ENCODE data around the gene KRTAP5-1.

KRTAP5-1 gene

DNA sequence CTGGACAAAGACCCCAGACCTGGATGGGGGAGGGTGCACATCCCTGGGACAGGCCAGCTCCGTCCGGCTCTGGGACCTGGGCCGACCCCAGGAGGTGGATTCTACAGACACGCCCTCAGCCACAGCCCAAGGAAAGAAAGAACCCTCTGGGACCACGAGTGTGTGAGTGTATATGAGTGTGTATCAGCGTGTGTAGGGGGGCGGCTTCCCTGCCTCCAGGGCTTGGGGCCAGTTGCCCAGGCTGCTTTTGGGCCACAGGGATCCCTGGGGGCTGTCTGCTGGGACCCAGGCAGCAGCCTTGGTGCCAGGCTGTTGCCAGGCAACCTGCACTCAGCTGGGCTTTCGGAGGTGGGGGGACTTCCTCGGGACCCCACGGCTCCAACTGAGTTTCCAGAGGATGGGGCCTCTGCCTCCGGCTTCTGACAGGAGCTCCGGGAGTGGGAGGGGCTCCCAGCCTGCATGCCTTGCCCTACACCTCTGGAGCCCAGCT lies 21.9 kb downstream of the KRTAP5-1 start:
- in situ Hi-C loops (cut with MboI; ENCODE audit: low sequenced_read_pairs, unreplicated experiment): no loop called here
- no peak for DNase-seq (ENCODE audit: low spot score)
- TF ChIP-seq, protein P1, sequence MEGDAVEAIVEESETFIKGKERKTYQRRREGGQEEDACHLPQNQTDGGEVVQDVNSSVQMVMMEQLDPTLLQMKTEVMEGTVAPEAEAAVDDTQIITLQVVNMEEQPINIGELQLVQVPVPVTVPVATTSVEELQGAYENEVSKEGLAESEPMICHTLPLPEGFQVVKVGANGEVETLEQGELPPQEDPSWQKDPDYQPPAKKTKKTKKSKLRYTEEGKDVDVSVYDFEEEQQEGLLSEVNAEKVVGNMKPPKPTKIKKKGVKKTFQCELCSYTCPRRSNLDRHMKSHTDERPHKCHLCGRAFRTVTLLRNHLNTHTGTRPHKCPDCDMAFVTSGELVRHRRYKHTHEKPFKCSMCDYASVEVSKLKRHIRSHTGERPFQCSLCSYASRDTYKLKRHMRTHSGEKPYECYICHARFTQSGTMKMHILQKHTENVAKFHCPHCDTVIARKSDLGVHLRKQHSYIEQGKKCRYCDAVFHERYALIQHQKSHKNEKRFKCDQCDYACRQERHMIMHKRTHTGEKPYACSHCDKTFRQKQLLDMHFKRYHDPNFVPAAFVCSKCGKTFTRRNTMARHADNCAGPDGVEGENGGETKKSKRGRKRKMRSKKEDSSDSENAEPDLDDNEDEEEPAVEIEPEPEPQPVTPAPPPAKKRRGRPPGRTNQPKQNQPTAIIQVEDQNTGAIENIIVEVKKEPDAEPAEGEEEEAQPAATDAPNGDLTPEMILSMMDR (IDR thresholded peaks at IDR 0.05; ENCODE audit: borderline replicate concordance, control extremely low read depth, extremely low read depth, insufficient read depth, missing control alignments): no peak

DNA sequence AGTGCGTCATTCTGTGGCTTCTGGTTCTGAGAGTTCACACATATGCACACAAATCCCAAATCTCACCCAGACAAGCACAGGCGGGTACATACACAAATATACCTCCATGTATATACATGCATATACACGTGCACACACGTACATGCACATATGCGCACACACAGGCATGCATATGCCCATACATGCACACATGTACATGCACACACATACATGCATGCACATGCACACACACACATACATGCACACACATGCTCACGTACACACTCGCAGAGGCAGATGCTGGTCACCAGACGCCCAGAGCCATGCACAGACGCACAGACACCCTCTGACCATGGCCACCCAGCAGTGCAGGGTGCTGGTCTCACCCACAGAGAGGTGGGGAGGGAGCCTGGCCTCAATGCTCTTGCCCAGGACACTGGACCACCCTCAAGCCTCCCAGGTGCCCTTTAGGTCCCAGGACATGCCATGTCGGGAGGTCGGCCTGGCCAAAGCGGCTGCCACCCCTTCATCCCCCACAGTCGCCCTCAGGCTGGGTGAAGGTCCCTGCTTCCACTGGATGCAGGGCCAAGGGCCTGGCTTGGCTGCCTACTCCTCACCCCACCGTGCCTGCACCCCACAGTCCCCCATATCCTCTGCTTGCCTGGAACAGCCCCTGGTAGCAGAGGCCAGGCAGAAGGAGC lies 22.5 kb downstream of the KRTAP5-1 start:
- no peak for DNase-seq (ENCODE audit: low spot score)
- in situ Hi-C loops (cut with MboI; ENCODE audit: low sequenced_read_pairs, unreplicated experiment): no loop called here
- TF ChIP-seq, protein P1 (IDR thresholded peaks at IDR 0.05; ENCODE audit: borderline replicate concordance, control extremely low read depth, extremely low read depth, insufficient read depth, missing control alignments): no peak

DNA sequence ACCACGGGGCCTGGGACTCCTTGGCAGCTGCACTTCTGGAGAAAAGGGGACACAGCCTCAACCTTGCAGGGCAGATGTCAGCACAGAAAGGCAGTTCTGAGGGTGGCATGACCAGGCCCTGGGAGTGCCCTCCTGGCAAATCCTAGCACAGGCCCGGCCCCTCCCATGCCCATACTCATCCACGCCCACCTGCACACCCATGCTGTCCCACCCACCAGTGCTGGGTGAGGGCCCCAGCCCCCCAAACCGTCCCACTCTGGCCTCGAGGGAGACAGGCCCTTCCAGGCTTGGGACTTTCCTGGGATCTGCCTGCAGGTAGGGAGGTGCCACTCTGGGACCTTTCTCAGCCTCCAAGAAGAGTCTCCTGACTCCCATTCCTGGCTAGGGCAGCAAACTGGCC lies 23.1 kb downstream of the KRTAP5-1 start:
- TF ChIP-seq, protein P1 (IDR thresholded peaks at IDR 0.05; ENCODE audit: borderline replicate concordance, control extremely low read depth, extremely low read depth, insufficient read depth, missing control alignments): no peak
- in situ Hi-C loops (cut with MboI; ENCODE audit: low sequenced_read_pairs, unreplicated experiment): no loop called here

DNA sequence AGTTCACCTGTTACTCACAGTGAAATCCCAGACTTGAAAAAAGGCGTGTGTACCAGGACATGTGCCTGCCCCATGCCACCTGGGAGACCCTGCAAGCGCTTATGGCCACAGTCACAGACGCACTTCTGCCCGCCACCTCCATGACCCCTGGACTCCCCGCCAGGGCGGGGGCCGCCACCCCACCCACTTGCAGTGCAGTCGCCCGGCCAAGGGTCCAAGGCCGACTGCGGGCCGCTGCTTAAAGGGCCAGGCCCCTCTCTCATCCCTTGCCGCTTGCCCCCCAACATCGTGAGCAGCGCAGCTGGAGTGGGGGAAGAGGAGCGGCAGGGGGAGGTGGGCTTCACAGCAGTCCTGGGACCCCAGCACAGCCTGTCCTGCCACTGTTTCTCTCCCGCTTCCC lies 23.8 kb downstream of the KRTAP5-1 start:
- TF ChIP-seq, protein P1 (IDR thresholded peaks at IDR 0.05; ENCODE audit: borderline replicate concordance, control extremely low read depth, extremely low read depth, insufficient read depth, missing control alignments): no peak
- in situ Hi-C loops (cut with MboI; ENCODE audit: low sequenced_read_pairs, unreplicated experiment): no loop called here
- no peak for DNase-seq (ENCODE audit: low spot score)

More for the DNA sequence above, 23.1 kb downstream of the KRTAP5-1 start:
- DNase-seq (ENCODE audit: low spot score): no peak

DNA sequence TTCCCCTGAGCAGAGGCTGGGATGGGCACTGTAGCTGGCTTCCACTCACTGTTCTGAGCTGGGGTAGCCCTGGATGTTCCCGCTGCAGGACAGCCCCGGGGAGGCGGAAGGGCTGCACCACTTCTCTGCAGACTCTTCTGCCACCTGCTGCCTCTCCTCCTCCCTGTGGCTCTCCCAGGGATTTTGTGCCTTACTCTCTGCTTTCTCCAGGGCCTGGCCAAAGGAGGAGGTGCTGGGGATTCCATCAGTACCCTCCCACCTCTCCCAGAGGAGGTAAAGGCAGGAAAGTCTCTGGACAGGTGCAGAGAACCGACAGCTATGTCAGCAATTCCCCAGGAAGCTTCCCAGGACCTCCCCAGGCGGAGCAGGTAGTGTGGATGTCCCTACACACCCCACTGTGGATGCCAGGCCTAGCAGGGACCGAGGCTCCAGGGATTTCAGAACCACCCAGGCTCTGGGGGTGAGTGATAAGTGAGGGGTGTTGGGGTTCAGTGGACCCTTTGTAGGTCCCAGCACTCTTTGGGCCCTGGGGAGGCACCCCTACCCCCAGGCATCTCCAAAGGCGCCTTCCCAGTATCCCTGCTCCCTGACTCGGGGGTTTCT lies 24.3 kb downstream of the KRTAP5-1 start:
- no peak for DNase-seq (ENCODE audit: low spot score)
- in situ Hi-C loops (cut with MboI; ENCODE audit: low sequenced_read_pairs, unreplicated experiment): no loop called here
- TF ChIP-seq, protein P1 (IDR thresholded peaks at IDR 0.05; ENCODE audit: borderline replicate concordance, control extremely low read depth, extremely low read depth, insufficient read depth, missing control alignments): no peak

DNA sequence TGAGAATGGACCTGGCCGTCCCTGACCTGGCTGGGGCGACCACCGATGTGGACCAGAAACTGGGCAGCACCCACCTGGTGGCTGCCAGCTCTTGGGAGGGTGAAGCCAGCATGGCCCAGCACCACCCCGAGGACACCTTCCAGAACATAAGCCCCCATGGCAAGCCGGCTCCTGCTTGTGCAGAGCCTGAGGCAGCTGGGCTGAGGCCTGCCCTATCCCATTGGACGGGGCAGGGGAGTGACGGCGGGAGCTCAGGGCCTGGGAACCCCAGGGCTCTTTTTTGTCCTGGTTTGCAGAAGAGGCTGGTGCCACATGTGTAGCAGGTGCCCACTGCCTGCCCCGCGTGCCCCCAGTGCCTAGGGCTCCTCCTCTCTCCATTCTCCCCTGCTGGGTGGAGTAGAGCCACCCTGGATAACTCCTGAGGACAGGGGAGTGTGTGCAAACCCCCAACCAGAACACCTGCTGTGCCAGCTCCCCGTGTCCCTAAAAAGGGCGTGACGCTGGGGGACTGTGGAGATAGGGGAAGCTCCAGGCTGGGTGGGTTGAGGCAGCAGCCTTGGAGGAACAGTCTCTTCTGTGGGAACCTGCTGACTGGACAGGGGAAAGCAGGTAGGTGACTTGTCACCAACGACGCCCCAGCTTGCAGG lies 25.0 kb downstream of the KRTAP5-1 start:
- no peak for DNase-seq (ENCODE audit: low spot score)
- TF ChIP-seq, protein P1 (IDR thresholded peaks at IDR 0.05; ENCODE audit: borderline replicate concordance, control extremely low read depth, extremely low read depth, insufficient read depth, missing control alignments): no peak
- in situ Hi-C loops (cut with MboI; ENCODE audit: low sequenced_read_pairs, unreplicated experiment): no loop called here
